CD4-positive, alpha-beta T cell (primary cell): ENCODE measurements around the gene SYT3. TPM values are rescaled to one million over a fixed set of nuclear protein-coding genes. Genes with fewer than 3 reads are reported as not detected.

Experiments
- ATAC-seq: fragments of 200-7000 bp; cut with Tn5 transposase; one replicate; pipeline ENCODE4 v1.10.0; 2022; ENCODE audit warnings: mild to moderate bottlenecking; ENCODE audit not compliant: poor library complexity
- CTCF ChIA-PET: fragments of 350-600 bp; sonication (Branson Sonifier 250); formaldehyde crosslinking; loops from one replicate; lab custom pipeline; 2021; ENCODE audit warnings: antibody characterized with exemption, inconsistent platforms; lab: Charles Lee
- POLR2A ChIA-PET: fragments of 350-600 bp; sonication (Branson Sonifier 250); formaldehyde crosslinking; loops from one replicate; lab custom pipeline; 2021; ENCODE audit warnings: antibody characterized with exemption, inconsistent platforms; lab: Charles Lee
- DNase-seq, 14 experiments: peaks; one replicate each; pipeline ENCODE4 v3.0.0-alpha.2; 2013 to 2020; ENCODE audit warnings: mixed read lengths in 2 of 14
- H3K27ac ChIP-seq, 2 donors: one replicate each; pipeline versions ENCODE4 v1.5.1 to v1.7.0; 2013; ENCODE audit warnings: low read length in 2 of 2, low read depth in 1 of 2, mild to moderate bottlenecking in 1 of 2
- H3K27me3 ChIP-seq, 2 experiments: 1 replicate in 1 of 2; 2 replicates in 1 of 2; pipeline versions ENCODE4 v1.6.1 to v1.7.0; 2013; ENCODE audit warnings: low read length in 2 of 2, control low read depth in 1 of 2, mild to moderate bottlenecking in 1 of 2, moderate library complexity in 1 of 2; ENCODE audit not compliant: insufficient read depth in 2 of 2, control insufficient read depth in 1 of 2
- H3K36me3 ChIP-seq: one replicate; pipeline ENCODE4 v1.6.1; 2013; ENCODE audit warnings: low read length, control low read depth; ENCODE audit not compliant: insufficient read depth
- H3K4me1 ChIP-seq: one replicate; pipeline ENCODE4 v1.6.1; 2013; ENCODE audit warnings: low read length, control low read depth; ENCODE audit not compliant: insufficient read depth
- H3K4me3 ChIP-seq: one replicate; pipeline ENCODE4 v1.5.1; 2013; ENCODE audit warnings: mild to moderate bottlenecking, low read length, moderate library complexity
- H3K9me3 ChIP-seq, 2 experiments: 1 replicate in 1 of 2; 2 replicates in 1 of 2; pipeline versions ENCODE4 v1.6.1 to v1.7.0; 2013; ENCODE audit warnings: low read length in 2 of 2, mild to moderate bottlenecking in 2 of 2, control low read depth in 1 of 2, moderate library complexity in 1 of 2; ENCODE audit not compliant: control insufficient read depth in 1 of 2, insufficient read depth in 1 of 2
- H3K27ac Mint-ChIP-seq: one replicate; pipeline ENCODE4 v1.8.0; 2020; ENCODE audit warnings: mixed read lengths
- H3K27me3 Mint-ChIP-seq: one replicate; pipeline ENCODE4 v1.8.0; 2021; ENCODE audit warnings: mixed read lengths
- H3K36me3 Mint-ChIP-seq: one replicate; pipeline ENCODE4 v1.8.0; 2021; ENCODE audit warnings: low read depth, mixed read lengths
- H3K4me1 Mint-ChIP-seq: one replicate; pipeline ENCODE4 v1.8.0; 2021; ENCODE audit warnings: low read depth, mixed read lengths
- H3K4me3 Mint-ChIP-seq: one replicate; pipeline ENCODE4 v1.8.0; 2020; ENCODE audit warnings: mild to moderate bottlenecking, mixed read lengths
- H3K9me3 Mint-ChIP-seq: one replicate; pipeline ENCODE4 v1.8.0; 2020; ENCODE audit warnings: mixed read lengths
- CTCF ChIP-seq: fragments of 200-600 bp; IDR thresholded peaks from one replicate; pipeline ENCODE4 v1.8.0; 2022; ENCODE audit warnings: antibody characterized with exemption, mild to moderate bottlenecking
- intact Hi-C, 2 experiments: fragments of 100-400 bp; cut with DNase I in 1 of 2; cut with micrococcal nuclease in 1 of 2; formaldehyde crosslinking; loops; one replicate each; pipeline versions ENCODE4 v1.15.1 to v1.9.0; 2023 to 2025; cut with DNase I, micrococcal nuclease
- total RNA-seq, 174 experiments: library from RNA in 2 of 174; stranded (reverse) in 2 of 174; gene quantifications; one replicate each; pipeline ENCODE4 v1.2.3 and lab custom pipeline; 2021 to 2026

The SYT3 gene
- total RNA-seq, 2 experiments from 2014 or later, result not detected

GRCh38 chr19:50633359-50633758 is 6.3 kb downstream of the SYT3 start:
- H3K27ac Mint-ChIP-seq, result no peak overlapping the region
- H3K36me3 Mint-ChIP-seq, result peaks cover 4% of the 10 kb centered on the region
- POLR2A ChIA-PET, result no interaction called here
- ATAC-seq (no peak), DNase-seq (no peak)
- Histone ChIP-seq H3K4me3 (no peak overlapping the region), H3K36me3 (no peaks in the 10 kb centered on the region), H3K27ac (no peak overlapping the region), H3K27me3 (peaks cover 13 to 22% of the 10 kb centered on the region in 2 experiments), H3K4me1 (no peaks in the 10 kb centered on the region), H3K9me3 (peaks cover 29 to 58% of the 10 kb centered on the region in 2 experiments)
- CTCF ChIA-PET, result no interaction called here
- H3K9me3 Mint-ChIP-seq, result peaks cover 11% of the 10 kb centered on the region
- H3K27me3 Mint-ChIP-seq, result peaks cover 61% of the 10 kb centered on the region
- intact Hi-C loops, result no loop called here
- no peak for TF ChIP-seq CTCF
- H3K4me1 Mint-ChIP-seq, result peaks cover under 1% of the 10 kb centered on the region
- no peak overlapping the region for H3K4me3 Mint-ChIP-seq

GRCh38 chr19:50632151-50632835 is 7.4 kb downstream of the SYT3 start:
- Mint-ChIP-seq H3K9me3 (peaks cover 11% of the 10 kb centered on the region), H3K4me1 (no peaks in the 10 kb centered on the region), H3K4me3 (no peak overlapping the region), H3K27me3 (peaks cover 54% of the 10 kb centered on the region), H3K36me3 (peaks cover 4% of the 10 kb centered on the region), H3K27ac (no peak overlapping the region)
- Histone ChIP-seq H3K27ac (no peak overlapping the region), H3K4me3 (no peak overlapping the region), H3K4me1 (no peaks in the 10 kb centered on the region), H3K9me3 (peaks cover 29 to 52% of the 10 kb centered on the region in 2 experiments), H3K27me3 (peaks cover 6 to 12% of the 10 kb centered on the region in 2 experiments), H3K36me3 (no peaks in the 10 kb centered on the region)
- ATAC-seq, result no peak
- intact Hi-C loops, result no loop called here
- DNase-seq, result no peak
- ChIA-PET POLR2A (no interaction called here), CTCF (no interaction called here)
- TF ChIP-seq CTCF, result no peak

- no peak overlapping the region for H3K27ac Mint-ChIP-seq
- no peaks in the 10 kb centered on the region for H3K4me1 ChIP-seq
- H3K4me3 Mint-ChIP-seq, result no peak overlapping the region
- ChIA-PET POLR2A (no interaction called here), CTCF (no interaction called here)
- DNase-seq (no peak), ATAC-seq (no peak)
- H3K4me3 ChIP-seq, result no peak overlapping the region
- H3K36me3 ChIP-seq, result no peaks in the 10 kb centered on the region
- H3K27me3 ChIP-seq, result no peaks in the 10 kb centered on the region
- intact Hi-C loops, result no loop called here
- peaks cover 38% of the 10 kb centered on the region for H3K27me3 Mint-ChIP-seq
- H3K36me3 Mint-ChIP-seq, result no peaks in the 10 kb centered on the region
- H3K9me3 ChIP-seq, result peaks cover 20 to 35% of the 10 kb centered on the region in 2 experiments
- no peaks in the 10 kb centered on the region for H3K4me1 Mint-ChIP-seq
- peaks cover 7% of the 10 kb centered on the region for H3K9me3 Mint-ChIP-seq
- no peak overlapping the region for H3K27ac ChIP-seq
- TF ChIP-seq CTCF, result no peak
Observed at GRCh38 chr19:50629801-50630200, 9.9 kb downstream of the SYT3 start.
